Measurements from ENCODE around the gene SPECC1. TPM values are rescaled to one million over a fixed set of nuclear protein-coding genes. Genes with fewer than 3 reads are reported as not detected.

SPECC1 gene
- total RNA-seq, 3 donors from 2014 or later = 36.4 to 59.0 (median 51.8) TPM

DNA sequence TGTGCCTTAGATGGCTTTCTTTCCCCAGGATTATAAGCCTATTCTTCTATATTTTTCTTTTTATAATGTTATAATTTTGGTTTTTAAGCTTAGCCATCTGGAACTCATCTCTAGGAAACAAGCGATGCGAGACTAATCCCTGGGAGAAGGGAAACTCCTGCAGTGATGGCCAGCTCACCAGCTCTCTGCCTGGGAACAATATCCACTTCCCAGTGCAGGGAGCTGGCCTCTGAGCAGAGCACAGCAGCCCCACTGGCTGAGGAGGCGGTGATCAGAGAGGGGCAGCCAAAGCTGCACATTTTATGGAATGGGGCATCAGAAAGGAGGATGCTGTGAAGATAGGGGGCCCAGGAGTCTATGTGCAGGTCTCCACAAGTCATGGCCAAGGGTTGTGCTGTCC lies 274.9 kb downstream of the SPECC1 start:
- TF ChIP-seq POLR2AphosphoS5 (IDR thresholded peaks at IDR 0.05) = no peak
- TF ChIP-seq POLR2A (IDR thresholded peaks at IDR 0.05) = no peak
- TF ChIP-seq, protein P1, sequence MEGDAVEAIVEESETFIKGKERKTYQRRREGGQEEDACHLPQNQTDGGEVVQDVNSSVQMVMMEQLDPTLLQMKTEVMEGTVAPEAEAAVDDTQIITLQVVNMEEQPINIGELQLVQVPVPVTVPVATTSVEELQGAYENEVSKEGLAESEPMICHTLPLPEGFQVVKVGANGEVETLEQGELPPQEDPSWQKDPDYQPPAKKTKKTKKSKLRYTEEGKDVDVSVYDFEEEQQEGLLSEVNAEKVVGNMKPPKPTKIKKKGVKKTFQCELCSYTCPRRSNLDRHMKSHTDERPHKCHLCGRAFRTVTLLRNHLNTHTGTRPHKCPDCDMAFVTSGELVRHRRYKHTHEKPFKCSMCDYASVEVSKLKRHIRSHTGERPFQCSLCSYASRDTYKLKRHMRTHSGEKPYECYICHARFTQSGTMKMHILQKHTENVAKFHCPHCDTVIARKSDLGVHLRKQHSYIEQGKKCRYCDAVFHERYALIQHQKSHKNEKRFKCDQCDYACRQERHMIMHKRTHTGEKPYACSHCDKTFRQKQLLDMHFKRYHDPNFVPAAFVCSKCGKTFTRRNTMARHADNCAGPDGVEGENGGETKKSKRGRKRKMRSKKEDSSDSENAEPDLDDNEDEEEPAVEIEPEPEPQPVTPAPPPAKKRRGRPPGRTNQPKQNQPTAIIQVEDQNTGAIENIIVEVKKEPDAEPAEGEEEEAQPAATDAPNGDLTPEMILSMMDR (IDR thresholded peaks at IDR 0.05) = no peak
- H3K9me3 ChIP-seq = no peaks in the 10 kb centered on the region
- no peaks in the 10 kb centered on the region for H3K27me3 ChIP-seq
- no peak overlapping the region for H3K4me3 ChIP-seq
- no peak for DNase-seq (ENCODE audit: low spot score in 2 of 2)
- no peaks in the 10 kb centered on the region for H3K4me1 ChIP-seq
- no peaks in the 10 kb centered on the region for H3K36me3 ChIP-seq
- intact Hi-C loops (cut with DNase I; ENCODE audit: low total_unique reads) = no loop called here
- no peak overlapping the region for H3K27ac ChIP-seq

- no peaks in the 10 kb centered on the region for H3K9me3 ChIP-seq
- H3K4me1 ChIP-seq = no peaks in the 10 kb centered on the region
- TF ChIP-seq POLR2A (IDR thresholded peaks at IDR 0.05) = no peak
- no peak for TF ChIP-seq POLR2AphosphoS5 (IDR thresholded peaks at IDR 0.05)
- TF ChIP-seq, protein P1 (IDR thresholded peaks at IDR 0.05) = no peak
- no peak overlapping the region for H3K4me3 ChIP-seq
- DNase-seq (ENCODE audit: low spot score in 2 of 2) = no peak
- no peak overlapping the region for H3K27ac ChIP-seq
- no peaks in the 10 kb centered on the region for H3K36me3 ChIP-seq
- H3K27me3 ChIP-seq = no peaks in the 10 kb centered on the region
- intact Hi-C loops (cut with DNase I; ENCODE audit: low total_unique reads) = no loop called here
These were observed 275.6 kb downstream of the SPECC1 start for GRCh38 chr17:20284570-20285295.

GRCh38 chr17:20289984-20290383 lies 280.8 kb downstream of the SPECC1 start:
- DNase-seq (ENCODE audit: low spot score in 2 of 2) = no peak
- TF ChIP-seq POLR2AphosphoS5 (IDR thresholded peaks at IDR 0.05) (no peak), POLR2A (IDR thresholded peaks at IDR 0.05) (no peak)
- TF ChIP-seq, protein P1 (IDR thresholded peaks at IDR 0.05) = no peak
- Histone ChIP-seq H3K36me3 (no peaks in the 10 kb centered on the region), H3K9me3 (no peaks in the 10 kb centered on the region), H3K4me3 (no peak overlapping the region), H3K27ac (no peak overlapping the region), H3K27me3 (no peaks in the 10 kb centered on the region), H3K4me1 (no peaks in the 10 kb centered on the region)
- intact Hi-C loops (cut with DNase I; ENCODE audit: low total_unique reads) = no loop called here

GRCh38 chr17:20291853-20292252 lies 282.7 kb downstream of the SPECC1 start:
- Histone ChIP-seq H3K36me3 (no peaks in the 10 kb centered on the region), H3K4me3 (no peak overlapping the region), H3K4me1 (no peaks in the 10 kb centered on the region), H3K27ac (no peak overlapping the region), H3K27me3 (no peaks in the 10 kb centered on the region), H3K9me3 (no peaks in the 10 kb centered on the region)
- DNase-seq (ENCODE audit: low spot score in 2 of 2) = no peak
- TF ChIP-seq, protein P1 (IDR thresholded peaks at IDR 0.05) = no peak
- TF ChIP-seq POLR2AphosphoS5 (IDR thresholded peaks at IDR 0.05) (no peak), POLR2A (IDR thresholded peaks at IDR 0.05) (no peak)
- intact Hi-C loops (cut with DNase I; ENCODE audit: low total_unique reads) = no loop called here

DNA sequence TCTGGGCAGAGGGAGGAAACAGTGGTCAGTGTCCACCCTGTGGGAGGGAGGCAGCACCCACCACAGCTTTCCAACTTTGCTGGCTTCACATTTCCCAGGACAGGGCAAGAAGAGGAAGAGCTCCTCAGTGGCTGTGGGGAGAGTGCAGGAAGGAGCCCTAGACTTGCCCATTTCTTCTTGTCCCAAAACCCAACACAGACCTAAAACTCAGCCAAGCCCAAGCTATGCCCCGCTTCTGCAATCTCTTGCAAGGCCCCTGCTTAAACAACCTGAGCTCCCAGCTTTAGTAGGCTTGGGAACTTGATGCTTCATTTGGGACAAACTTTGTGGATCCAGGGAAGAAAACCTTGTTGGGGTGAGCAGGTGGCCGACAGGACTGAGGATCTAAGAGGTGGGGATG lies 284.3 kb downstream of the SPECC1 start:
- TF ChIP-seq POLR2AphosphoS5 (IDR thresholded peaks at IDR 0.05) (no peak), POLR2A (IDR thresholded peaks at IDR 0.05) (no peak)
- TF ChIP-seq, protein P1 (IDR thresholded peaks at IDR 0.05) = no peak

More for the DNA sequence above, 284.3 kb downstream of the SPECC1 start:
- no peak overlapping the region for H3K4me3 ChIP-seq
- no peak overlapping the region for H3K27ac ChIP-seq
- H3K4me1 ChIP-seq = no peaks in the 10 kb centered on the region
- intact Hi-C loops (cut with DNase I; ENCODE audit: low total_unique reads) = no loop called here
- DNase-seq (ENCODE audit: low spot score in 2 of 2) = no peak
- H3K9me3 ChIP-seq = no peaks in the 10 kb centered on the region
- H3K36me3 ChIP-seq = no peaks in the 10 kb centered on the region
- no peaks in the 10 kb centered on the region for H3K27me3 ChIP-seq

All from breast epithelium (tissue), 4 donors.